Sigmoid colon (tissue), 4 donors: ENCODE data around the gene KCNAB2.

Experiments
- EP300 ChIP-seq, 4 donors: sonication (generic); formaldehyde crosslinking; IDR thresholded peaks; one replicate each; pipeline ENCODE4 v1.6.1; 2017; ENCODE audit warnings: antibody characterized with exemption in 4 of 4
- POLR2A ChIP-seq, 2 donors: fragments of 450-650 bp; IDR thresholded peaks; one replicate each; pipeline ENCODE4 v1.6.1; 2016; ENCODE audit warnings: antibody characterized with exemption in 2 of 2, mild to moderate bottlenecking in 2 of 2, moderate library complexity in 2 of 2
- POLR2AphosphoS5 ChIP-seq, 4 donors: sonication (generic); formaldehyde crosslinking; IDR thresholded peaks; one replicate each; pipeline ENCODE4 v1.6.1; 2017; ENCODE audit warnings: antibody characterized with exemption in 4 of 4
- TF ChIP-seq, protein P1 (sequence below), 4 experiments: fragments of 450-650 bp in 3 of 4; fragments of 200-600 bp in 1 of 4; IDR thresholded peaks; one replicate each; pipeline ENCODE4 v1.5.1; 2016 to 2019; ENCODE audit warnings: antibody characterized with exemption in 4 of 4, mild to moderate bottlenecking in 3 of 4, moderate library complexity in 2 of 4

DNA sequence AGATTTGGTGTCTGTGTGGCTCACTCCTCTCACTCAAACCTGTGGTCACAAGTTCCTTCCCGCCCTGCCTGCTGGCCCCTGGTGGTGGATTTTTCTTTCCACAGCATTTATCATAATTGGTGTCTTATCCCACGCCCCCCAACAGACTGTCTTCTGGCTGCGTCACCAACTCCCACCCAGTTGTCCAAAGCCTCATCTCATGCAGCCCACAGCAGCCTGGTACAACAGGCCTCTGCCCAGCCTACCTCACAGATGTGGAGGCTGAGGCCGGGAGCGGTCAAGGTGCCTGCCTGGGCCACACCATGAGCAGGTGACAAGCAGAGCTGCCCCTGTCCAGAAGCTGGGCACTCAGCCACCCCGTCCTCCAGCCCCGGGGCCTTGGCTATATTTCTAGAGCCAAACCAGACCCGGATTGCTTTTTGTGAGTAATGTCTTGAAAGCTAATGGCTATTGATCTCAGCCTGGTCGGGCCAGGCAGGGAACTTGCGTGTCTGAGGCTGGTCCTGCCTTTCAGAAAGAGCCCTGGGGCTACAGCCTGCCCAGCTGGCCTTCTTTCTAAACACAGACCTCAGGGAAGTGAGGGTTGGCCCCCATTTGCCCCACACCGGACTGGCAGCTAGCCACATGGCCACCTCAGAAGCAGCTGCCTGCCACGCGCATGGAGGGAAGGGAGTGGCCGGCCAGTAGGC is 2.6 kb downstream of the KCNAB2 start:
- TF ChIP-seq POLR2AphosphoS5 (IDR thresholded peaks at IDR 0.05) (no peak), POLR2A (IDR thresholded peaks at IDR 0.05) (no peak), EP300 (IDR thresholded peaks at IDR 0.05) (no peak)
- TF ChIP-seq, protein P1, sequence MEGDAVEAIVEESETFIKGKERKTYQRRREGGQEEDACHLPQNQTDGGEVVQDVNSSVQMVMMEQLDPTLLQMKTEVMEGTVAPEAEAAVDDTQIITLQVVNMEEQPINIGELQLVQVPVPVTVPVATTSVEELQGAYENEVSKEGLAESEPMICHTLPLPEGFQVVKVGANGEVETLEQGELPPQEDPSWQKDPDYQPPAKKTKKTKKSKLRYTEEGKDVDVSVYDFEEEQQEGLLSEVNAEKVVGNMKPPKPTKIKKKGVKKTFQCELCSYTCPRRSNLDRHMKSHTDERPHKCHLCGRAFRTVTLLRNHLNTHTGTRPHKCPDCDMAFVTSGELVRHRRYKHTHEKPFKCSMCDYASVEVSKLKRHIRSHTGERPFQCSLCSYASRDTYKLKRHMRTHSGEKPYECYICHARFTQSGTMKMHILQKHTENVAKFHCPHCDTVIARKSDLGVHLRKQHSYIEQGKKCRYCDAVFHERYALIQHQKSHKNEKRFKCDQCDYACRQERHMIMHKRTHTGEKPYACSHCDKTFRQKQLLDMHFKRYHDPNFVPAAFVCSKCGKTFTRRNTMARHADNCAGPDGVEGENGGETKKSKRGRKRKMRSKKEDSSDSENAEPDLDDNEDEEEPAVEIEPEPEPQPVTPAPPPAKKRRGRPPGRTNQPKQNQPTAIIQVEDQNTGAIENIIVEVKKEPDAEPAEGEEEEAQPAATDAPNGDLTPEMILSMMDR (IDR thresholded peaks at IDR 0.05) = no peak
